Common myeloid progenitor, CD34-positive (primary cell): Measurements from ENCODE around the gene TRPM3.

Experiments used
- CTCF ChIA-PET: fragments of 350-600 bp; sonication (Branson Sonifier 250); formaldehyde crosslinking; loops from one replicate; lab custom pipeline; 2021; ENCODE audit warnings: antibody characterized with exemption; lab: Charles Lee
- POLR2A ChIA-PET: fragments of 350-600 bp; sonication (Branson Sonifier 250); formaldehyde crosslinking; loops from one replicate; lab custom pipeline; 2021; ENCODE audit warnings: antibody characterized with exemption; lab: Charles Lee
- DNase-seq, 3 donors: peaks; one replicate each; pipeline versions ENCODE4 v3.0.0 to v3.0.0-alpha.2; 2013
- H3K27ac ChIP-seq, 2 experiments: 1 replicate in 1 of 2; 2 replicates in 1 of 2; pipeline ENCODE4 v1.7.0; 2013; ENCODE audit warnings: inconsistent platforms in 2 of 2, low read length in 2 of 2, mild to moderate bottlenecking in 2 of 2, low read depth in 1 of 2, moderate library complexity in 1 of 2; ENCODE audit not compliant: severe bottlenecking in 2 of 2, insufficient read depth in 1 of 2, poor library complexity in 1 of 2
- H3K27me3 ChIP-seq, 5 experiments: replicated peaks in 2 of 5; 1 replicate in 3 of 5; 2 replicates in 2 of 5; pipeline versions ENCODE4 v1.6.1 to v1.7.0; 2013; ENCODE audit warnings: low read length in 4 of 5, mild to moderate bottlenecking in 2 of 5, moderate library complexity in 2 of 5, inconsistent platforms in 1 of 5; ENCODE audit not compliant: insufficient read depth in 5 of 5, control insufficient read depth in 4 of 5
- H3K36me3 ChIP-seq, 4 experiments: 1 replicate in 2 of 4; 2 replicates in 2 of 4; pipeline versions ENCODE4 v1.6.1 to v1.7.0; 2013; ENCODE audit warnings: low read length in 3 of 4, control low read depth in 1 of 4, mild to moderate bottlenecking in 1 of 4; ENCODE audit not compliant: control insufficient read depth in 4 of 4, insufficient read depth in 4 of 4
- H3K4me1 ChIP-seq, 4 experiments: 1 replicate in 3 of 4; 2 replicates in 1 of 4; pipeline versions ENCODE4 v1.6.1 to v1.7.1; 2013; ENCODE audit warnings: low read length in 3 of 4, mild to moderate bottlenecking in 3 of 4, control low read depth in 1 of 4, inconsistent platforms in 1 of 4, moderate library complexity in 1 of 4; ENCODE audit not compliant: control insufficient read depth in 4 of 4, insufficient read depth in 4 of 4; ENCODE audit errors: control extremely low read depth in 1 of 4
- H3K4me3 ChIP-seq, 7 experiments: 1 replicate in 4 of 7; 2 replicates in 3 of 7; pipeline versions ENCODE4 v1.5.1 to v1.7.0; 2013; ENCODE audit warnings: mild to moderate bottlenecking in 7 of 7, low read length in 6 of 7, moderate library complexity in 6 of 7, inconsistent platforms in 2 of 7, low read depth in 2 of 7, control low read depth in 1 of 7; ENCODE audit not compliant: insufficient read depth in 4 of 7, control insufficient read depth in 1 of 7; ENCODE audit errors: extremely low read depth in 1 of 7
- H3K9me3 ChIP-seq, 5 experiments: 1 replicate in 4 of 5; 2 replicates in 1 of 5; pipeline versions ENCODE4 v1.6.1 to v1.7.1; 2013; ENCODE audit warnings: low read length in 4 of 5, mild to moderate bottlenecking in 2 of 5, inconsistent platforms in 1 of 5, low read depth in 1 of 5, moderate library complexity in 1 of 5; ENCODE audit not compliant: control insufficient read depth in 4 of 5, insufficient read depth in 2 of 5; ENCODE audit errors: control extremely low read depth in 1 of 5
- WGBS: methylation state at CpG from one replicate; pipeline ENCODE4 v1.1.5; 2013; ENCODE audit not compliant: insufficient coverage; 5-methylcytosine and 5-hydroxymethylcytosine counted together

The TRPM3 gene

GRCh38 chr9:70495514-70495913 is 625.9 kb downstream of the TRPM3 start:
- H3K27ac ChIP-seq = no peak overlapping the region
- peak in 2 of 3 donors; percentile 14 to 21 for DNase-seq
- WGBS = 98% methylated on average over 6 of the region's 6 CpGs
- no peak overlapping the region for H3K4me3 ChIP-seq
- no peaks in the 10 kb centered on the region for H3K9me3 ChIP-seq
- POLR2A ChIA-PET = no interaction called here
- H3K36me3 ChIP-seq = no peaks in the 10 kb centered on the region
- no peaks in the 10 kb centered on the region for H3K27me3 ChIP-seq
- H3K4me1 ChIP-seq = peaks cover 3 to 36% (median 22%) of the 10 kb centered on the region in 4 experiments
- CTCF ChIA-PET = interaction anchor here (0.8 to 2.1 kb wide), 6 partner anchors 9 to 107 kb away, joined by 3 to 10 read pairs (median 4); no protein-coding TSS in a partner anchor

GRCh38 chr9:70494221-70494620 is 627.2 kb downstream of the TRPM3 start:
- no peaks in the 10 kb centered on the region for H3K9me3 ChIP-seq
- CTCF ChIA-PET = interaction anchor here (0.6 to 2.1 kb wide), 3 partner anchors 9 to 159 kb away, joined by 3 to 10 read pairs (median 3); no protein-coding TSS in a partner anchor
- POLR2A ChIA-PET = no interaction called here
- peak overlapping the region in 2 of 7 experiments; percentile 8 to 37 for H3K4me3 ChIP-seq
- no peaks in the 10 kb centered on the region for H3K36me3 ChIP-seq
- WGBS = 2% methylated on average over 5 of the region's 5 CpGs
- no peaks in the 10 kb centered on the region for H3K27me3 ChIP-seq
- DNase-seq = peak in 2 of 3 donors; percentile 51 to 54
- H3K27ac ChIP-seq = no peak overlapping the region
- peaks cover 3 to 36% (median 22%) of the 10 kb centered on the region in 4 experiments for H3K4me1 ChIP-seq

DNA sequence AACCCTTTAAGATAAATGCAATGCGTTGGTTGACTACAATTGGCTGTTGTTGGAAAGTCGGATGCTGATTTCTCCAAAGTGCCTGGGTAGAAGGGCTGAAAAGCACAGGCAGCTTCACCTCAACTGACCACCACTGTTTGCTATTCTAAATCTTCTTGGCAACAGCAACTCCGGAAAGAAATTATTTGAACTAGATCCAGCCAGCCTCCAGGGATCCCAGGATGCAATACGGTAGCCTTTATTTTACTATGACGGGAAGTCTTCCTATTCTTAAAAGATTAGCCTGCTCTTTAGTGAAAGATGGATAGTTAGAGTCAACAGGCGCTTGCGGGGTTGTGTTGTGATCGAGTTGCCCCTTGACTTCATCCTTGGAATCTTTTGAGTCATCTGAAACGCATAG is 628.4 kb downstream of the TRPM3 start:
- no peaks in the 10 kb centered on the region for H3K27me3 ChIP-seq
- DNase-seq = no peak
- no peak overlapping the region for H3K27ac ChIP-seq
- no peaks in the 10 kb centered on the region for H3K36me3 ChIP-seq
- peaks cover 3 to 36% (median 22%) of the 10 kb centered on the region in 4 experiments for H3K4me1 ChIP-seq
- ChIA-PET POLR2A (no interaction called here), CTCF (interaction anchor here (0.9 kb wide), 1 partner anchor 8 kb away, joined by 3 read pairs; no protein-coding TSS in a partner anchor)
- H3K9me3 ChIP-seq = no peaks in the 10 kb centered on the region
- H3K4me3 ChIP-seq = no peak overlapping the region
- WGBS = 100% methylated on average over 8 of the region's 9 CpGs

- no peaks in the 10 kb centered on the region for H3K27me3 ChIP-seq
- CTCF ChIA-PET = interaction anchor here (0.9 to 1.4 kb wide), 2 partner anchors 9 to 110 kb away, joined by 3 to 4 read pairs; no protein-coding TSS in a partner anchor
- POLR2A ChIA-PET = interaction anchor here (0.6 kb wide), 1 partner anchor 10 kb away, joined by 4 read pairs; no protein-coding TSS in a partner anchor
- no peak for DNase-seq
- no peaks in the 10 kb centered on the region for H3K9me3 ChIP-seq
- 83% methylated on average over 1 of the region's 2 CpGs for WGBS
- H3K4me3 ChIP-seq = no peak overlapping the region
- H3K27ac ChIP-seq = no peak overlapping the region
- H3K36me3 ChIP-seq = no peaks in the 10 kb centered on the region
- H3K4me1 ChIP-seq = peaks cover 3 to 36% (median 22%) of the 10 kb centered on the region in 4 experiments
Measured at GRCh38 chr9:70492319-70492777, 629.1 kb downstream of the TRPM3 start.

- Histone ChIP-seq H3K36me3 (no peaks in the 10 kb centered on the region), H3K27ac (no peak overlapping the region), H3K4me1 (peaks cover 3 to 36% (median 22%) of the 10 kb centered on the region in 4 experiments), H3K4me3 (no peak overlapping the region), H3K9me3 (no peaks in the 10 kb centered on the region), H3K27me3 (no peaks in the 10 kb centered on the region)
- ChIA-PET CTCF (interaction anchor here (1.4 kb wide), 1 partner anchor 111 kb away, joined by 4 read pairs; no protein-coding TSS in a partner anchor), POLR2A (no interaction called here)
- no peak for DNase-seq
- 93% methylated on average over 8 of the region's 8 CpGs for WGBS
Measured at GRCh38 chr9:70491426-70492318, 629.7 kb downstream of the TRPM3 start.

- ChIA-PET POLR2A (no interaction called here), CTCF (no interaction called here)
- H3K9me3 ChIP-seq = no peaks in the 10 kb centered on the region
- no peaks in the 10 kb centered on the region for H3K27me3 ChIP-seq
- no peaks in the 10 kb centered on the region for H3K36me3 ChIP-seq
- DNase-seq = no peak
- no peak overlapping the region for H3K4me3 ChIP-seq
- H3K27ac ChIP-seq = no peak overlapping the region
- H3K4me1 ChIP-seq = peaks cover 3 to 35% (median 27%) of the 10 kb centered on the region in 4 experiments
- WGBS = 73% methylated on average over 3 of the region's 5 CpGs
Measured at GRCh38 chr9:70490478-70490877, 630.9 kb downstream of the TRPM3 start.

DNA sequence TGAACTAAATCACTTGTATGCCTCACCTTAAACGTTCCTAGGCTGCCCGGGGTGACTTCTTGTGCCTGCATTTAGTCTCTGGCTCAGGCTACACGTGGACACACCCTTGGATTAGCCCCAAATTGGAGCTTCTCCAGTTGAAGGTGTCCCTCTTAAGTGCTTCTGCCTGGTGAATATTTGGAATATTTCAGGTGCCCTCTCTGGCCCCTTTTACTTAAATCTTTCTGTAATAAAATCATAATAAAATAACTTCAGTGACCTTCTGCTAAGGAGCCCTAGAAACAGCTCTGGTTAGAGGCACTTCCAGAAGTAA is 632.7 kb downstream of the TRPM3 start:
- ChIA-PET POLR2A (no interaction called here), CTCF (interaction anchor here (1.1 to 2.3 kb wide), 5 partner anchors 16 to 112 kb away, joined by 3 to 6 read pairs (median 3); no protein-coding TSS in a partner anchor)
- Histone ChIP-seq H3K9me3 (no peaks in the 10 kb centered on the region), H3K4me3 (no peak overlapping the region), H3K27me3 (no peaks in the 10 kb centered on the region), H3K4me1 (peaks cover 2 to 42% (median 25%) of the 10 kb centered on the region in 4 experiments), H3K27ac (no peak overlapping the region), H3K36me3 (no peaks in the 10 kb centered on the region)
- DNase-seq = no peak
- 50% methylated on average over 1 of the region's 3 CpGs for WGBS
